ENCODE results near the gene REG4.

GRCh38 chr1:119815361-119815760 is 4.1 kb upstream of the REG4 start:
- TF ChIP-seq, protein P1, sequence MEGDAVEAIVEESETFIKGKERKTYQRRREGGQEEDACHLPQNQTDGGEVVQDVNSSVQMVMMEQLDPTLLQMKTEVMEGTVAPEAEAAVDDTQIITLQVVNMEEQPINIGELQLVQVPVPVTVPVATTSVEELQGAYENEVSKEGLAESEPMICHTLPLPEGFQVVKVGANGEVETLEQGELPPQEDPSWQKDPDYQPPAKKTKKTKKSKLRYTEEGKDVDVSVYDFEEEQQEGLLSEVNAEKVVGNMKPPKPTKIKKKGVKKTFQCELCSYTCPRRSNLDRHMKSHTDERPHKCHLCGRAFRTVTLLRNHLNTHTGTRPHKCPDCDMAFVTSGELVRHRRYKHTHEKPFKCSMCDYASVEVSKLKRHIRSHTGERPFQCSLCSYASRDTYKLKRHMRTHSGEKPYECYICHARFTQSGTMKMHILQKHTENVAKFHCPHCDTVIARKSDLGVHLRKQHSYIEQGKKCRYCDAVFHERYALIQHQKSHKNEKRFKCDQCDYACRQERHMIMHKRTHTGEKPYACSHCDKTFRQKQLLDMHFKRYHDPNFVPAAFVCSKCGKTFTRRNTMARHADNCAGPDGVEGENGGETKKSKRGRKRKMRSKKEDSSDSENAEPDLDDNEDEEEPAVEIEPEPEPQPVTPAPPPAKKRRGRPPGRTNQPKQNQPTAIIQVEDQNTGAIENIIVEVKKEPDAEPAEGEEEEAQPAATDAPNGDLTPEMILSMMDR (IDR thresholded peaks at IDR 0.05; ENCODE audit: low read depth, low read length, poor library complexity, severe bottlenecking): no peak
- no peak for TF ChIP-seq EZH2phosphoT487 (IDR thresholded peaks at IDR 0.05; ENCODE audit: borderline replicate concordance, low read length)
